HG03097 (cell line): ENCODE measurements around the gene ZNRF3.
"Not testable (repeated sequence)": the region's sequence is repeated elsewhere in the genome, so short reads cannot be mapped to it uniquely, and the experiment has no call there.

Source experiments
- ATAC-seq: cut with Tn5 transposase; IDR thresholded peaks from one replicate; pipeline ENCODE4 v1.9.1; 2021; ENCODE audit not compliant: unreplicated experiment, low FRiP score

ZNRF3 gene

DNA sequence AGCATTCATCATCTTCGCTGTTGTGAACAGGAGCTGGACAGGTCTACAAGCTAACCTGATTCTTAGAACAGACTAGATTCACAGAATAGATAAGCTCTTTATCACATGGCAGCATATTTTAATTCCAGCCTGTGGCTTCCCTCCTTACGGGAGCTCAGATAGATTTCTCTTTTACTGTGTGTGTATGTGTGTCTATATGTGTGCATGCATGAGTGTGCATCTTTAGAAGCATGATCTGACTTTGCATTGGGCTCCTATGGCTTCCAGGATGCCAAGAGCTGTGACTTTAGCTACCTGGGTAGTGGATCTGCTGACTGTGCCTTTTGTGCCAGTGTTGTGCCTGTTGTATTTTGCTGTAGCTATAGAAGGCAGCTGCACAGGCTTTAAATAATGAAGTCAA, 44.3 kb downstream of the ZNRF3 start:
- ATAC-seq = no peak

DNA sequence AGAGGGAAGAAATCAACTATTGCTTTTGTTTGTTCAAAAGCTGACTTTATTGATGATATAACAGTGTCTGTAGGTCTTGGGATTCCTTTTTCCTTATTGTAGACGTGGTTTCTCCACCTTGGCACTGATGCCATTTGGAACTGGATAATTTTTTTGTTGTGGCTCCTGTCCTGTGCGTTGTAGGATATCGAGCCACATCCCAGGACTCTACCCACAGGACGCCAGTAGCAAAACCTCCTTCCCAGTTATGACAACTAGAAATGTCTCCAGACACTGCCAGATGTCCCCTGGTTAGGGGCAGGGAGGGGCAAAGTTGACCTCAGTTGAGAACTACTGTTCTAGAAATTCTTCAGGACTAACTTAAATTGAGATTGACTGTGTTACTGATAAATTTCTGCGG, 45.8 kb downstream of the ZNRF3 start:
- no peak for ATAC-seq

DNA sequence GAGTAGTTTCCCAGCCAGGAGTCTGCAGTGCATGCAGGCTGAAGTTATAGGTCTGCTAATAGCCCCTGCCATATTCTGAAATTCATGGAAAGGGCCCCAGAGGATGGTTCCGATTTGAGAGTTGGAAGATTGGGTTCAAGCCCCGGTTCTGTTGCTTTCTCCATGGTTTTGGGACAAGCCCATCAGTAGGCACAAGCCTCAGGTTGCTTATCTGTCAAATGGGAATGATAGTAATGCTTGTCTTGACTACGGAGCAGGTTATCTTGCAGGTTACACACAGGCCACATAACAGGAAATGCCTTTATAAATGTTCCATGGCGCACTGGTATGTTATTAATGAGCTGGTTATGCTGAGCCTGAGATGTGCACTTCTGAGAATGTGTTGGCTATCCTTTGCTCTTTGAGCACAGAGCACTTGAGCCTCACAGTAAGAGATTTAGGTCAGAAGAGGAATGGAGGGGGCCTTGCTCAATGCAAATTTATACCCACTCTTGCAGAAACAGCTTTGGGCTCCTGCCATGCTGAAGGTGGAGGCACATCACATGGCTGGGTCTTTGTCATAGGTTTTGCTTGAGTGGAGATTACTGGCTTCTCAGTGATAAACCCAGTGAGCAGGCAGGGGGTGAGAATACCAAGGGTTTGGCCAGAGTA, 47.1 kb downstream of the ZNRF3 start:
- ATAC-seq = no peak

DNA sequence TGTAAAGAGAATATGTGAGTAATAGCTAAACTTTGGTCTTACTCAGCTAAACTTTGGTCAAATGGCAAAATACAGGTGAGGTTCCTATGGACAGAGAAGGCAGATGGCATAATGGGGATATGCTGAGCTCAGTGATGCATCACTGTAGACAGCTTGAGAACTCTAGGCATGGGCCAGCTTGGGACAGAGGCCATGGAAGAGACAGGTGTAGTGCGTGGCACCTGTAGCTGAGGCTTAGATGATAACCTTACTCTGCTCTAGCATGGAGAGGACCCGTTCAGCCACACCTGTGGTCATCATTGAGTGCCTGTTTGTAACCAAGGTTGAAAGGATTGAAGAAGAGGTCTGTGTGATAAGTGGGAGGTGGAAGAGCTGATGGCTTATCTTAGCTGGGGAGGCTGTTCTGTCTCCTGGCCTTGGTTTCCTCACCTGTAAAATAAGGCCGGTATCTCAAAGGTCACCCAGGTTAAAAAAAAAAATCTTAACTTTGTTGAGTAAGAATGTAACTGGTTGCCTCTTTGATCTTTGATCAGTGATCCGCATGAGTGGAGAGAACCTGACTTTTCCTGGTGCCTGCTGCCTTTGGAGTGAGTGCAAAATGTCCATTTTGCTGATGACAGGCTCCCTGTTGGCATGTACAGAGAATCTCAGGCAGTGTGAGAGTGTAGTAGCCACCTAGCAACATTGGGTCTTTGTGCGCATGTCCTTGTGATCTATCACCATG, 48.6 kb downstream of the ZNRF3 start:
- ATAC-seq = no peak

DNA sequence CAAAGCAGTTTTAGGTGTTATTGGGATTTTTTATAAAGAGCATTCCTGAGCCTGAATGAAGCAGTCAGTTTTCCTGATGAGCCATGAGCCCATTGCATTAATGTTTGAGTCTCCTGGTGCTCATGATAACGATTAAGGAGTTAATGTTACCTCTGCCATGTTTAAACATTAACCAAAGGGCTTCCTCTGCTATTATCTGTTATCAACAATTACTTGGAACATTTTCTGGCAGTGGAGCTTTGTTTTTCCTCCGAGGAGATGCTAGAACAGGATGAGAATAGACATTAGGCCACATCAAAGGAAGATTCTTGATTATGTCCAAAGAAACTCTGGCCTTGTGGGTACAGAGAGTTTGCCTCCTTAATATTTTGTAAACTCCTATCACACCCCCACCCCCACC, 49.9 kb downstream of the ZNRF3 start:
- ATAC-seq = no peak

DNA sequence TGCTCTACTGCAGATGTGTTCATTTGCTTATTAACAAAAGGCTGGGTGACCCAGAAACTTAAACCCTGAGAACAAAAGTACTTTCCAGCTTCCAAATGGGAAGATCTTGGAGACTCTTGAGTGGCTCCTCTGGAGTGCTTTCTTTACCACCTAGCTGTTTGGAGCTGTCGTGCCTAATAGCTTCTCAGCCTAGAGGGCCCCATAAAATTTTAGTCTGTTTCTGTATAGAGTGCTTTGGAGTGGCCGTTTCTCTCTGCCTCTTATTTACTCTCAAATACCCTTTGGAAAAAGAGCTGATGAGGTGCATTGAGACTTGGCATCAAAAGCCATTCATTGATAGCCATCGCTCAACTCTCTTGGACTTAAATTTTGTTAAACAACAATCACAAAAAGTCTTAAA, 50.7 kb downstream of the ZNRF3 start:
- ATAC-seq = no peak

DNA sequence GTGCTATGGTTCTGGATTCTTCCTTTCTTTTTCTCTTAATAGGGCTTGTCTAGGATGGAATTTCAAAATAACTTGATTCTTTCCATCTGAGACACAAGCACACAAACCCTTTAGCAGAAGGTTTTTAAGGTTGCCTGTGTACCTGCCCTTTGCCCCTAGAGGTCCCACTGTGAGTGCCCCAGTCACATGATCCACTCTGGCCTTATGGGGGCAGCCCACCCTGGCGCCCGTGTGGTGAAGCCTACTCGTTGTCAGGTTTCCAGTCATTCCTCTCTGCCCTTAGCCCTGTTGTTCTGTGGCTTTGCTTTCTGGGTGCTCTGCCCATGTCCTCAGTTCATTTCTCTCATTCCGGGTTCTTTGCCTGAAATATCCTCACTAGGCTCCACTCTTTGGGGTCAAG, 51.8 kb downstream of the ZNRF3 start:
- ATAC-seq = no peak

DNA sequence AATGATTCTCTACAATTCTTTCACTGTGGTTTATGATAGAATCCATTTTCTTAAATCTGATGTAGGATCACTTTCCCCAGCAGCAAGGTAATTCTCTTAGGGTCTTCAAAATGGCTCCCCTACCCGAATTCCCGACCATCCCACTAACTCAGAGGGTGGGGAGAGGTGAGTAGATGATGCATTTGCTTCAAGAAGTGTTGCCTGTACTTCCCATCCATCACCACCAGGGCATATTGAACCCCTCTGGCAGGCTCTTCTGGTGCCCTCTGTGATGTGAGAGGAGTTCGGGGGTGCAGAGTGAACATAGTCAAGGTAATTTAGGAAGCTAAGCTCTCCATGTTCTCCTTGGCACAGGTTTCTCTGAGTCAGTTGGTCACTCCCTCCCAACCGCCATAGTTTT, 52.3 kb downstream of the ZNRF3 start:
- no peak for ATAC-seq

DNA sequence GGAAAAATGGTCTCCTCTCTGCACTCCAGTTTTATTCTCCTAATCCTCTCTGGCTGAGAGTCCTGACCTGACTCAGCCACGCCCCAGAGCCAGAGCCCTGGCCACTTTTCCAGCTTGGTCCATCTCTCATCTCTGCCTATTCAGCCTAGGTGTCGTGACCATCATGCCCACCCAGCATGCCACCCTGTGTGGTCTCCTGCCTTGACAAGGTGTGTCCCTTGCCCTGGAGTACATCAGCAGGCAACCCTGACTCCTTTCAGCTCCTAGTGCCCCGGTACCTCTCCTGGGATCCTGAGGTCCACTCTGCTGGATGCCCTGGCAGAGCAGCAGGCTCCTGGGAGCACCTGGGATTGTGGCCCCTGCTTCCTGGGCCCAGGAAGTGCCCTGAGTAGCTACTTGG, 52.8 kb downstream of the ZNRF3 start:
- no peak for ATAC-seq

DNA sequence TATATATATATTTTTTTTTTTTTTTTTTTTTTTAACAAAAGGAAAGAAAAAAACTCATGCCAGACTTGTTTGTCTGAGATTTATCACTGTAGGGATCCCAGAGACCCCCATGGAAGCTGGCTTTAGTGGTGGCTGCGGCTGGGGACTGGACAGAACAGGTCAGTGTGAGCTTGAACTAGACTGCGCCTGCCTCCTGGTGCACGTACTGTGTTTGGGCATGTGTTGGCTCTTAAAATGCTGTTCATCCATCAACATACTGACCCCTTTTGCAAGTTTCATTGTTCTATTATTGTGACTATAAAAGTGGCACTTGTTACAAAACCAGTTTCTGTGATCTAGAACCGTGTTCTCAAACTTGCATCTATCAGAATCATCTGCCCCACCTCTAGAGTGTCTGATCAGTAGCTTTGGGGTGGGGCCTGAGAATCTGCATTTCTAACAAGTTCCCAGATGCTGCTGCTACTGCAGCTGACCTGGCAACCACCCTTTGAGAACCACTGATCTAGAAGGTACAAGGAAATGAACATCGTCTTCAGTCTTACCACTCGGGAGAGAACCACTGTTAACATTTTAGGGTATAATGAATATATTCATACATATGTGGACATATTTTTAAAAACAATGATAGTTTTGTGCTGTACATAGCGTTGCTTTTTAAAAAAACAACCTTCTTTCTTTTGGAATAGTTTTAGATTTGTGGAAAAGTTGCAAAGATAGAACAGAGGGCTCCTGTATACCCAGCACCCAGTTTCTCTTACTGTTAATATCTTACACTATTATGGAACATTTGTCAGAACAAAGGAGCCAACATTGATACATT, 54.0 kb downstream of the ZNRF3 start:
- ATAC-seq = no peak

DNA sequence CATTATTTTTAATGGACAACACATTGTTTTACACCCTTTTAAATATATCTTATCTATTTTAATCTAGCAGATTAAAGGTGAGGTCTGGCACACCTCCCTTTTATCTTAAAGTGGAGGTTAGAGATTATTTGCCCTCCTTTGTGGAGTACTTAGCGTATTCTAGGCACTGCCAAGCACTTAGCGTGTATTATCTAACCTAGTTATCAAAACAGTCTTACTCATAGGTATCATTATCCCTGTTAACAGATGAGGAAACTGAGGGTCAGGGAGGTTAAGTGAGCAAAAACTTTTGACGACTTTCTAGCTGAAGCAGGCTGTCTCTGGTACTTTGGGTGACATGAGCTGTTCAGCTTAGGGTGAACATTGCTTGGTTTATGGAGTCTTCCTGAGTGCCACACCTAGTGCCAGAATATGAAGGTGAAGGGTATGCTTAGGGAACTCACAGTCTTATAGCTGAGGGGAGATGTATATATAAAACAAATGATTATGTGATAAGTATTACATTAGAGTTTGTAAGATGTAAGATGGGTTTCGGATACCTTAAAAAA, 55.0 kb downstream of the ZNRF3 start:
- ATAC-seq = no peak

DNA sequence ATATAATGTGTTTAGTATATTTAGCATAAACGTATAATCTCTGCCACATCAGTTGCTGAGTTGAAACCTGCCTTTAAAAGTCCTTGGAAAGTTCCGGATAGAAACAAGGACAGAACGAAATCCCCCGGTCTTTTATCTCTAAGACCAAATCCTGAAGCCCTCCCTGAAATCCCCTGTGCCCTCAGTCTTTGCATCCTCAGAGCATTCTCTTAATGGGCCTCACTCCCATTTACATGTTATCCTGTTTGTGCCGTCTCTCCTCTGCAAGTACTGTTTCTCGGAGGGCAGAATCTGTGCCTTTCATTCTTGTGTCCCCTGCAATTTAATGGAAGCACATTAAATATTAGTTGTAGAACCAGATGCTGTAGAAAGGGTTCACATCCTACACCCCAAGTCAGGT, 56.0 kb downstream of the ZNRF3 start:
- no peak for ATAC-seq

DNA sequence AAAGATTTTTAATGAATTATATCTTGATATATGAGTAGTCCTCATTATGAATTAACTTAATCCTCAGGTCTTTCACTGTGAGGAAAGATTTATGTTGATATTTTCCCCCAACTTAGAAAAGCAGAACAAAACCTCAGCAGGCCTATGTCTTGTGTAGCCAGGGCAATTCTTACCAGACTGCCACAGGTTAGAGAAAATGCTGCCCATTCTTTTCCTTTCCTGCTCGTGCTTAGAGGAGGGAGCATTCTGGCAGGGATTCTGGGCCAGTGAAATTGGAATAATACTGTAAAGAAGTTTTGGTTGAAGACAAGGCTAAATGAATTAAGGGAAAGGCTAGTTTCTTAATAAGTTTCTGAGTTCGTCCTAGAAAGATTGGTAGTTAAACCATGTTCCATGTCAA, 56.6 kb downstream of the ZNRF3 start:
- ATAC-seq = no peak

DNA sequence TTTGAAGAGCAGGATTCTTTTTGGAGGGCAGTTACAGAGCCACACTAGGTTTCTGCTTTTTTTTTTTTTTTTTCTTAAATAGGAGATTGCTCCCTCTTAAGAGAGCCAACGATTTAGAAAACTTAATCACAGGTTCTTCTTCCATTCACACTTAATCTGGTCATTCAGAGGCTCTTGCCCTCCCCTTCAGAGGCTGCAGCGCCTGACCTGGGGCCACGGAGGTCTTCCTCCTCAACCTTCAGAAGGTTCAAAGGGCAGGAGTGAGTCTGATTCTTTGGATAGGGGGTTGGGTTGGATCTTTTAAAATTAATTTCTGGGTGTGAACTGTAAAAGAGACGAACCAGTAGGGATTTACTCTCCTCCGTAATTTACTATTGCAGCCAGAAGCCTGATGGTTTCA, 57.1 kb downstream of the ZNRF3 start:
- no peak for ATAC-seq

DNA sequence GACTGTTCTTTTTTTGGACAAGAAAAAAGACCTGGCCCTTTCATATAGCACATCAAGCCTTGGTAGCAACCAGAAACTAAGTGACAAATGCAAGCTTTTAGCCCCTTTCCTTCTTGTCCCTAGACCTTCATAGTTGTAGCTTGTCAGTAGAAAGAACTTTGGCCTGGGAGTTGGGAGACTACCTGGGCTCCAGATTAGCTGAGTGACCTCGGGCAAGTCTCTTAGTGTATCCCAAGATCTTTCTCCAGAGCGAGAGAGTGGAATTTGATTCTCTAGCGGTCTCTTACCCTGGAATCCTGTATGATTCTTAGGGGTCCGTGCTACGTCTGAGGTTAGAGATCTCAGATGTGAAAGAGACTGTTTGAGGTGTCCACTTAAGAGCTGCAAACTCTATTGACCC, 59.0 kb downstream of the ZNRF3 start:
- no peak for ATAC-seq

DNA sequence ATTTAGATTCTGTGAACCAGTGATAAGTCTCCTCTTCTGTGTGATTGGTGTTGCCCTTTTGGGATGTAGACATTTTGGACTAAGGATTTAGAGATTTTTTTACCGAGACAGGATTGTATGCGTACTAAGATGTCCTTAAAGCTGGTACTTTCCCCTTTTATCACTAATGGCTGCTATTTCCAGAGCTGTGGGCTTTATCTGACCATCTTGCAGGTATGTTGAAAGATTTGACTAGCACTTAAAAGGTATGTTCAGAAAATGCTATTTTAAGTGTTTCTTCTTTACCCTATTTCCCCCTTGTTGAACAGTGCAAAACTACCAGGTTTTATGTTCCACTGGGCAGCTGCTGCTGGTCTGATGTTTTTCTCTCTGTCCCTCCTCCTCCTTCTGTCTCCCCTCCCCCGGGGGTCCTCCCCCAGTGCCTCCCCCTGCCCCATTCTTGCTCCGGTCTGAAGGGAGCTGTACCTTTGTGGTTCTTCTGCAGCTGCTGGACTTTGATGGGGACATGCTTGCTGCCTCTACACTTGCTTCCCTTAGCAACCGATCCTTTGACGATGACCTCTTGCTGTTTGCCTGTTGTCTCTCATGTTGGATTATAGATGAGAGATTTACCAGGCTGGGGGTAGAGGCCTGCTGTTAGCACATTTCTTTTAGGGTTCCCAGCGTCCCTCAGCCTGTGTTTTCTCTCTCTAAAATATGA, 59.6 kb downstream of the ZNRF3 start:
- ATAC-seq = no peak

DNA sequence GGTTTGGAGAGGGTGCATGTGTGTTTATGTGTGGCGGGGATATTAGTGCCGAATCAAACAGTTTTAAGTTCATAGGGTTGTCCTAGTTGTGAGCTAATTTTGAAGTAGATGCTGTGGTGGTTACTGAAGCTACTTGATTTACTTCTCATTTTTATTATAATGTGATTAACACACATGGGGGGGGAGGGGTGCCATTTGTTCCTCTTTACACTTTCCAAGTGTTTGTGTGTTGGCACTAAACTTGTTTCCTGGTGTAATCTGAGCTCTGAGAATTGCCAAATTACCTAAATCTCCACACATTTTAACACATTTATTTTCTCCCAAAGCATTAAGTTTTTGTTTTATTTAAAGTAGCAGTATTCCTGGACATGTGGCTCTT, 60.1 kb downstream of the ZNRF3 start:
- ATAC-seq = no peak

DNA sequence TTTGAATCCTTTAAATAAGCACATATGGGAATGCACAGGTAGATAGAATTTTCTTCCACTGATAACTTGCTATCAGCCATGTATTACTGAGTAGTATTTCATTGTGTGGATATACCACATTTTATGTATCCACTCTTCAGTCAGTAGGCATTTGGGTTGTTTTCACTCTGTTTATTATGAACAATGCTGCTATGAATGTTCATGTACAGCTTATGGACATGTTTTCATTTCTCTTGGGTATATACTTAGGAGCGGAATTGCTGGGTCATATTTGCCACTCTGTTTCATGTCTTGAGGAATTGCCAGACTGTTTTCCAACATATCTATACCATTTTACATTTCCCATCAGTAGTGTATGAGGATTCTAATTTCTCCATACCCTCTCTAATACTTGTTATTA, 63.8 kb downstream of the ZNRF3 start:
- no peak for ATAC-seq

DNA sequence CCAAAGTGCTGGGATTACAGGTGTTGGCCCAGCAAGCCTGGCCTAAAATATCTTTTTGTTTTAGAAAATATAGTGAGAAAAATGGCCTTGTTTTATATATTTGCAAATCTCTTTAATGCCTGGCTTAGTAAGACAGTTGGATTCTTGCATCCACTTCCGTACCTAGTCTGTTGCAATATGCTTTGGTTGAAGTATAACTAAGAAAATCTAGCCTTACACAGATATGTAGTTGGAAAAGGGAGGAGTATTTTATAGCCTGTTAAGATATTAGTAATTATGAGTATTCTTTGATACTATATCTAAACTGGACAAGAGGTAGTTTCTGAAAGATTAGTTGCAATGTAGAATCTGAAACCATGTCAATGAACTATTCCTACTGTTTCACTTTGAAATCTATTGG, 65.1 kb downstream of the ZNRF3 start:
- ATAC-seq = no peak

DNA sequence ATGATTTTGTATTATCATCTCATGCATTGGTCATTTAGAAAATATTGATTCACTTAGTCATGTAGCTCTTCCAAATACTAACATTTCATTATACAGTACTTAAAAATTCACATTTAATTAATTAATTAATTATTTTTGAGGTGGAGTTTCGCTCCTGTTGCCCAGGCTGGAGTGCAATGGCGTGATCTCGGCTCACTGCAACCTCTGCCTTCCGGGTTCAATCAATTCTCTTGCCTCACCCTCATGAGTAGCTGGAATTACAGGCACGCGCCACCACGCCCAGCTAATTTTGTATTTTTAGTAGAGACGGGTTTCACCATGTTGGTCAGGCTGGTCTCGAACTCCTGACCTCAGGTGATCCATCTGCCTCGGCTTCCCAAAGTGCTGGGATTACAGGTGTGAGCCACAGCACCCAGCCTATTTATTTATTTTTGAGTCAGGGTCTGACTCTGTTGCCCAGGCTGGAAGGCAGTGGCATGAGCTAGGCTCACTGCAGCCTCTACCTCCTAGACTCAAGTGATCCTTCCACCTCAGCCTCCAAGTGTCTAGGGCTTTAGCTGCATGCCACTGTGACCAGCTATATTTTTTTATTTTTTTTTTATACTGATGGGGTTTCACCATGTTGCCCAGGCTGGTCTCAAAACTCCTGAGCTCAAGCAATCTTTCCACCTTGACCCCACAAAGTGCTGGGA, 65.6 kb downstream of the ZNRF3 start:
- not testable (repeated sequence) for ATAC-seq
